ENCODE measurements around the gene ATP10A.

DNA sequence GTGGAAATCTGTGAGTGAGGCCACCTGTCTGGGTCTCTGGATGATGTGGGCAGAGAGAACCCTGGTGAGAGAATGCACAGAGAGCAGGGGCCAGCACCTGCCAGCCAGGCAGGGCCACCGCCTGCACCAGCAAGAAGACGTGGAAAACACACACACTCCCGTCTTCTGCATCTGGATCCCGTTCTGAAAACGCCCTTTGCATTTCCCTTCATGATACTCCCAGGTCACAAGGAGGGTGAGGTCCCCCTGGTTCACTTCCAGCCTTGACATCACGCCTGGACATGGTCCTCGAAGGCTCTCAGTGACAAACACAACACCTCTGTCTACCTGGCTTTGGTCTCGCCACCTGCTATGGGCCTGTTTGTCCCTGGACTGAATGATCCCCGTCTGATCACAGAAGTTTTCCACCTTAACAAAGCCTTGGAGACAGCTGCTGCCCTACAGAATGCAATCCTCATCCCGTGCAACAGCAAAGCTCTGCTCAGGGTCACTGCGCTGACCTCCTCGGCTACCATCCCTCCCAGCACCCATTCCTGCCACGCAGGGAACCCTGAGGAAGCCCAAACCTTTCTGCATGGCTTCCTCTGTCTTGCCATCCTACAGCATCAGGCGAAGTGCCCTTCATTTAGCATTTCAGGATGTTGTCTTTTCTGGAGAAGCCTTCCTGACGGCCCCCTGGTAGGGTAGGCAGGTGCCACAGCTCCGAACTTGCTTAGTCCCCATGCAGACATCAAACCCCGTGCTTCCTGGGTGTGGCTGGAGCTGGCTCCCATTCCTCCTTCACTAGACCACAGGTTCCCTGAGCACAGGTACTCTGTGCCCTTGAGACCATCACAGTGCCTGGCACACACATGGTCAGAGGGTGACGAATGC lies 122.5 kb downstream of the ATP10A start:
- TF ChIP-seq, protein P1, sequence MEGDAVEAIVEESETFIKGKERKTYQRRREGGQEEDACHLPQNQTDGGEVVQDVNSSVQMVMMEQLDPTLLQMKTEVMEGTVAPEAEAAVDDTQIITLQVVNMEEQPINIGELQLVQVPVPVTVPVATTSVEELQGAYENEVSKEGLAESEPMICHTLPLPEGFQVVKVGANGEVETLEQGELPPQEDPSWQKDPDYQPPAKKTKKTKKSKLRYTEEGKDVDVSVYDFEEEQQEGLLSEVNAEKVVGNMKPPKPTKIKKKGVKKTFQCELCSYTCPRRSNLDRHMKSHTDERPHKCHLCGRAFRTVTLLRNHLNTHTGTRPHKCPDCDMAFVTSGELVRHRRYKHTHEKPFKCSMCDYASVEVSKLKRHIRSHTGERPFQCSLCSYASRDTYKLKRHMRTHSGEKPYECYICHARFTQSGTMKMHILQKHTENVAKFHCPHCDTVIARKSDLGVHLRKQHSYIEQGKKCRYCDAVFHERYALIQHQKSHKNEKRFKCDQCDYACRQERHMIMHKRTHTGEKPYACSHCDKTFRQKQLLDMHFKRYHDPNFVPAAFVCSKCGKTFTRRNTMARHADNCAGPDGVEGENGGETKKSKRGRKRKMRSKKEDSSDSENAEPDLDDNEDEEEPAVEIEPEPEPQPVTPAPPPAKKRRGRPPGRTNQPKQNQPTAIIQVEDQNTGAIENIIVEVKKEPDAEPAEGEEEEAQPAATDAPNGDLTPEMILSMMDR (conservative IDR thresholded peaks at IDR 0.05; ENCODE audit: low read length), result no peak
- no peak for TF ChIP-seq EZH2phosphoT487 (IDR thresholded peaks at IDR 0.05; ENCODE audit: borderline replicate concordance, low read depth, low read length)
